Measurements from ENCODE around the gene PIP5KL1. TPM values are rescaled to one million over a fixed set of nuclear protein-coding genes. Genes with fewer than 3 reads are reported as not detected.

Gene PIP5KL1
- total RNA-seq, 1 donor from 2014 or later, result 2.6 TPM

GRCh38 chr9:127974769-127975261 is 44.2 kb upstream of the PIP5KL1 start:
- Mint-ChIP-seq H3K4me3 (ENCODE audit: unreplicated experiment) (no peak overlapping the region), H3K9me3 (ENCODE audit: unreplicated experiment) (no peaks in the 10 kb centered on the region), H3K27ac (ENCODE audit: unreplicated experiment) (no peak overlapping the region), H3K4me1 (ENCODE audit: unreplicated experiment) (peaks cover 83% of the 10 kb centered on the region), H3K27me3 (ENCODE audit: unreplicated experiment) (no peaks in the 10 kb centered on the region), H3K36me3 (ENCODE audit: unreplicated experiment) (peaks cover 2% of the 10 kb centered on the region)
- DNase-seq (ENCODE audit: extremely low spot score, unreplicated experiment), result no peak
- no peak for TF ChIP-seq CTCF (IDR thresholded peaks at IDR 0.05)

DNA sequence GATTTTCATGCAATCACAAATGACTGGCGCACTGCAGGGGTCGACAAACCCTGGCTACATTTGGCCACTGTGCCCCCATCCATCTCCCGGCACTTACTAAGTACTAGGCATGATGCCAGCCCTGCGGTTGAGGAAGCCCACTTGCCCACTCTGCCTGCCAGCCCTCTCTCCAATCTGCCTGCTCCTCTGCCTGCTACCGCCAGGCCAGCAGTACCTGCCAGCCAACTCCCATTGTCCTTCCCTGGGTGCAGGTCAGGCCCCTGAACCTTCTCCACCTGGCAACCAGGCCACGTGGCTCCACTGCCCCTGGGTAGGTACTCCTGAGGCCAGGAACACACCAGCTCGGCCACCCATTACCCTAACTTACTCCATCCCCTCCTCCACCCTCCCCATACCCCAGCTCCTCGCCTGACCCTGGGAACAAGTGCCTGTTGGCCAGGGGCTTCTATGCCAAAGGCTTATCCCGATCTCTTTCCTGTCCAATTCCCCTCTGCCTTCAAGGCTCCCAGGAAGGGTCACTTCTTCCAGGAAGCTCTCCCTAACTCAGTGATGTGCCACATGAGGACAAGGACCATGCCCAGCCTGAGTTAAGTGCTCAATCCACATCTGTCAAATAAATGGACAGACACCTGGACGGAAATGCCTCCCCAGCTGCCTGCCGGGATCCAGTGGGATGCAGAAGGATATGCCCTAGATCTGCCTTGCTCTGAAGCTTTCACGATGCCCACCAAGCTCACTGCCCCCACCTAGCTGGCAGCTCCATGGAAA is 43.6 kb upstream of the PIP5KL1 start:
- Mint-ChIP-seq H3K36me3 (ENCODE audit: unreplicated experiment) (peaks cover 2% of the 10 kb centered on the region), H3K4me3 (ENCODE audit: unreplicated experiment) (no peak overlapping the region), H3K27me3 (ENCODE audit: unreplicated experiment) (no peaks in the 10 kb centered on the region), H3K4me1 (ENCODE audit: unreplicated experiment) (peaks cover 84% of the 10 kb centered on the region), H3K9me3 (ENCODE audit: unreplicated experiment) (no peaks in the 10 kb centered on the region), H3K27ac (ENCODE audit: unreplicated experiment) (peak overlapping the region; percentile 61)
- no peak for DNase-seq (ENCODE audit: extremely low spot score, unreplicated experiment)
- TF ChIP-seq CTCF (IDR thresholded peaks at IDR 0.05), result no peak

GRCh38 chr9:127973169-127974000 is 42.8 kb upstream of the PIP5KL1 start:
- no peak for TF ChIP-seq CTCF (IDR thresholded peaks at IDR 0.05)
- no peak for DNase-seq (ENCODE audit: extremely low spot score, unreplicated experiment)
- H3K4me1 Mint-ChIP-seq (ENCODE audit: unreplicated experiment), result peaks cover 86% of the 10 kb centered on the region
- H3K36me3 Mint-ChIP-seq (ENCODE audit: unreplicated experiment), result peaks cover 2% of the 10 kb centered on the region
- H3K27me3 Mint-ChIP-seq (ENCODE audit: unreplicated experiment), result no peaks in the 10 kb centered on the region
- H3K27ac Mint-ChIP-seq (ENCODE audit: unreplicated experiment), result peak overlapping the region; percentile 42
- no peaks in the 10 kb centered on the region for H3K9me3 Mint-ChIP-seq (ENCODE audit: unreplicated experiment)
- H3K4me3 Mint-ChIP-seq (ENCODE audit: unreplicated experiment), result no peak overlapping the region

DNA sequence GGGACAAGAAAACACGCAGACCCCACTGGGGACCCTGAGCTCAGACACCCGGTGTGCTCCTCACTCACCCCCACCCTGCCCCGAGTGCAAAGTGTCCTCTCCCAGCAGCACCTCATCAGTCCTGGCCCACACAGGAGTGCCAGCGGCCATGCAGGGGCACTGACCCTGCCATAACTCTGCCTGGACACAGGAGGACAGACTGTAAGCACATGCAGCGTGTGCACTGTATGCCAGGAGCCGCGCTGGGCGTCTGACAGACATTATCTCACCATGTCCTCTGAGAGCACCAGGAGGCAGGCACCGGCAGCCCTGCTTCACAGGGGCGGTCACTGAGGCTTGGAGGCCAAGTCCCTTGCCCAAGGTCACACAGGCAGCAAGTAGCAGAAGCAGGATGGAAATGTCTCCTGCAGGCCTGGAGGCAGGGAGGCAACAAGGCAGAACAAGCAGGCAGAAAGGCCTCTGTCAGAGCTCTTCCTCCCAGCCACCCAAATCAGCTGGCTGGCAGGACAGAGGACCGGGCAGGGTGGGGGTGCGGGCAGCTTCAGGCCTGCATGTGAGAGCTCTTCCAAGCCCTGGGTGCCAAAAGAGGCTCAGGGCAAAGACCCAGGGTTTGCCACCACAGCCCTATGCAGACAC is 41.8 kb upstream of the PIP5KL1 start:
- H3K27ac Mint-ChIP-seq (ENCODE audit: unreplicated experiment), result peak overlapping the region; percentile 69
- no peak for DNase-seq (ENCODE audit: extremely low spot score, unreplicated experiment)
- no peak overlapping the region for H3K4me3 Mint-ChIP-seq (ENCODE audit: unreplicated experiment)
- H3K4me1 Mint-ChIP-seq (ENCODE audit: unreplicated experiment), result peaks cover 86% of the 10 kb centered on the region
- H3K27me3 Mint-ChIP-seq (ENCODE audit: unreplicated experiment), result no peaks in the 10 kb centered on the region
- peaks cover 2% of the 10 kb centered on the region for H3K36me3 Mint-ChIP-seq (ENCODE audit: unreplicated experiment)
- H3K9me3 Mint-ChIP-seq (ENCODE audit: unreplicated experiment), result no peaks in the 10 kb centered on the region
- TF ChIP-seq CTCF (IDR thresholded peaks at IDR 0.05), result no peak
